Activated naive CD4-positive, alpha-beta T cell treated with anti-CD3 and anti-CD28 coated beads, Interleukin-2, amount 10 ng/mL, durations not matched to agents 7 days and 5 days (primary cell): ENCODE data around the gene CATSPERE.

Source experiments
- CTCF ChIA-PET: fragments of 350-600 bp; sonication (Branson Sonifier 250); formaldehyde crosslinking; loops from one replicate; lab custom pipeline; 2021; ENCODE audit warnings: antibody characterized with exemption; lab: Charles Lee
- DNase-seq: peaks from one replicate; pipeline ENCODE4 v3.0.0-alpha.2; 2020
- H3K27ac Mint-ChIP-seq: one replicate; pipeline ENCODE4 v1.8.0; 2021; ENCODE audit warnings: mild to moderate bottlenecking, moderate library complexity, mixed read lengths
- H3K27me3 Mint-ChIP-seq: one replicate; pipeline ENCODE4 v1.8.0; 2021; ENCODE audit warnings: mild to moderate bottlenecking, mixed read lengths
- H3K36me3 Mint-ChIP-seq: one replicate; pipeline ENCODE4 v1.8.0; 2021; ENCODE audit warnings: mixed read lengths
- H3K4me1 Mint-ChIP-seq: one replicate; pipeline ENCODE4 v1.8.0; 2021; ENCODE audit warnings: mixed read lengths
- H3K4me3 Mint-ChIP-seq: one replicate; pipeline ENCODE4 v1.8.0; 2021; ENCODE audit warnings: mild to moderate bottlenecking, moderate library complexity, mixed read lengths
- H3K9me3 Mint-ChIP-seq: one replicate; pipeline ENCODE4 v1.8.0; 2021; ENCODE audit warnings: mixed read lengths

The CATSPERE gene

GRCh38 chr1:244601336-244601735 lies 140.3 kb downstream of the CATSPERE start:
- Mint-ChIP-seq H3K27ac (no peak overlapping the region), H3K4me1 (peaks cover 6% of the 10 kb centered on the region), H3K27me3 (peaks cover 5% of the 10 kb centered on the region), H3K4me3 (no peak overlapping the region), H3K36me3 (no peaks in the 10 kb centered on the region), H3K9me3 (no peaks in the 10 kb centered on the region)
- no peak for DNase-seq
- CTCF ChIA-PET, result no interaction called here

GRCh38 chr1:244603498-244603897 lies 142.4 kb downstream of the CATSPERE start:
- Mint-ChIP-seq H3K4me3 (no peak overlapping the region), H3K9me3 (no peaks in the 10 kb centered on the region), H3K36me3 (no peaks in the 10 kb centered on the region), H3K27me3 (peaks cover 5% of the 10 kb centered on the region), H3K27ac (no peak overlapping the region), H3K4me1 (peaks cover 6% of the 10 kb centered on the region)
- DNase-seq, result no peak
- CTCF ChIA-PET, result interaction anchor here (0.6 to 4.2 kb wide), 20 partner anchors 9 to 514 kb away, joined by 3 to 113 read pairs (median 4); no protein-coding TSS in a partner anchor

GRCh38 chr1:244605835-244606370 lies 144.8 kb downstream of the CATSPERE start:
- Mint-ChIP-seq H3K36me3 (no peaks in the 10 kb centered on the region), H3K27ac (no peak overlapping the region), H3K9me3 (no peaks in the 10 kb centered on the region), H3K27me3 (peaks cover 5% of the 10 kb centered on the region), H3K4me3 (no peak overlapping the region), H3K4me1 (no peaks in the 10 kb centered on the region)
- no peak for DNase-seq
- CTCF ChIA-PET, result interaction anchor here (1.0 to 4.2 kb wide), 5 partner anchors 8 to 436 kb away, joined by 3 to 113 read pairs (median 3); no protein-coding TSS in a partner anchor

- Mint-ChIP-seq H3K4me1 (no peaks in the 10 kb centered on the region), H3K4me3 (no peak overlapping the region), H3K9me3 (no peaks in the 10 kb centered on the region), H3K36me3 (no peaks in the 10 kb centered on the region), H3K27me3 (no peaks in the 10 kb centered on the region), H3K27ac (no peak overlapping the region)
- no peak for DNase-seq
- CTCF ChIA-PET, result interaction anchor here (0.8 kb wide), 1 partner anchor 9 kb away, joined by 3 read pairs; no protein-coding TSS in a partner anchor
These were observed 153.2 kb downstream of the CATSPERE start for GRCh38 chr1:244614113-244614836.

GRCh38 chr1:244614879-244615278 lies 153.8 kb downstream of the CATSPERE start:
- CTCF ChIA-PET, result no interaction called here
- H3K27me3 Mint-ChIP-seq, result no peaks in the 10 kb centered on the region
- H3K36me3 Mint-ChIP-seq, result no peaks in the 10 kb centered on the region
- no peak for DNase-seq
- no peak overlapping the region for H3K27ac Mint-ChIP-seq
- H3K4me1 Mint-ChIP-seq, result no peaks in the 10 kb centered on the region
- H3K9me3 Mint-ChIP-seq, result no peaks in the 10 kb centered on the region
- no peak overlapping the region for H3K4me3 Mint-ChIP-seq

- H3K4me3 Mint-ChIP-seq, result no peak overlapping the region
These were observed 154.2 kb downstream of the CATSPERE start for GRCh38 chr1:244615301-244615700.

GRCh38 chr1:244626709-244627108 lies 165.6 kb downstream of the CATSPERE start:
- no peak overlapping the region for H3K4me3 Mint-ChIP-seq
- CTCF ChIA-PET, result no interaction called here
- no peaks in the 10 kb centered on the region for H3K4me1 Mint-ChIP-seq
- no peak for DNase-seq
- no peaks in the 10 kb centered on the region for H3K27me3 Mint-ChIP-seq
- H3K9me3 Mint-ChIP-seq, result no peaks in the 10 kb centered on the region
- H3K27ac Mint-ChIP-seq, result no peak overlapping the region
- H3K36me3 Mint-ChIP-seq, result no peaks in the 10 kb centered on the region

More at GRCh38 chr1:244615301-244615700, 154.2 kb downstream of the CATSPERE start:
- Mint-ChIP-seq H3K9me3 (no peaks in the 10 kb centered on the region), H3K4me1 (no peaks in the 10 kb centered on the region), H3K36me3 (no peaks in the 10 kb centered on the region), H3K27me3 (no peaks in the 10 kb centered on the region), H3K27ac (no peak overlapping the region)
- CTCF ChIA-PET, result no interaction called here
- no peak for DNase-seq

GRCh38 chr1:244628789-244629188 lies 167.7 kb downstream of the CATSPERE start:
- Mint-ChIP-seq H3K4me3 (no peak overlapping the region), H3K36me3 (no peaks in the 10 kb centered on the region), H3K4me1 (no peaks in the 10 kb centered on the region), H3K27me3 (no peaks in the 10 kb centered on the region), H3K27ac (no peak overlapping the region), H3K9me3 (no peaks in the 10 kb centered on the region)
- no peak for DNase-seq
- CTCF ChIA-PET, result interaction anchor here (0.6 kb wide), 1 partner anchor 915 kb away, joined by 3 read pairs; no protein-coding TSS in a partner anchor

- H3K9me3 Mint-ChIP-seq, result no peaks in the 10 kb centered on the region
- H3K36me3 Mint-ChIP-seq, result no peaks in the 10 kb centered on the region
- CTCF ChIA-PET, result no interaction called here
- no peak for DNase-seq
- H3K27ac Mint-ChIP-seq, result no peak overlapping the region
- no peak overlapping the region for H3K4me3 Mint-ChIP-seq
- H3K27me3 Mint-ChIP-seq, result no peaks in the 10 kb centered on the region
- no peaks in the 10 kb centered on the region for H3K4me1 Mint-ChIP-seq
These were observed 172.1 kb downstream of the CATSPERE start for GRCh38 chr1:244633140-244633539.

GRCh38 chr1:244634546-244634945 lies 173.5 kb downstream of the CATSPERE start:
- no peaks in the 10 kb centered on the region for H3K36me3 Mint-ChIP-seq
- no peak overlapping the region for H3K27ac Mint-ChIP-seq
- H3K9me3 Mint-ChIP-seq, result no peaks in the 10 kb centered on the region
- no peaks in the 10 kb centered on the region for H3K27me3 Mint-ChIP-seq
- H3K4me3 Mint-ChIP-seq, result no peak overlapping the region
- DNase-seq, result no peak
- CTCF ChIA-PET, result interaction anchor here (1.4 kb wide), 1 partner anchor 29 kb away, joined by 3 read pairs; no protein-coding TSS in a partner anchor
- H3K4me1 Mint-ChIP-seq, result no peaks in the 10 kb centered on the region

- CTCF ChIA-PET, result no interaction called here
- no peaks in the 10 kb centered on the region for H3K4me1 Mint-ChIP-seq
- H3K36me3 Mint-ChIP-seq, result no peaks in the 10 kb centered on the region
- H3K9me3 Mint-ChIP-seq, result no peaks in the 10 kb centered on the region
- no peak overlapping the region for H3K27ac Mint-ChIP-seq
- H3K4me3 Mint-ChIP-seq, result no peak overlapping the region
- DNase-seq, result no peak
- no peaks in the 10 kb centered on the region for H3K27me3 Mint-ChIP-seq
These were observed 175.6 kb downstream of the CATSPERE start for GRCh38 chr1:244636488-244637259.

GRCh38 chr1:244639561-244639960 lies 178.5 kb downstream of the CATSPERE start:
- Mint-ChIP-seq H3K9me3 (no peaks in the 10 kb centered on the region), H3K27me3 (peaks cover 3% of the 10 kb centered on the region), H3K4me1 (no peaks in the 10 kb centered on the region), H3K27ac (no peak overlapping the region), H3K36me3 (no peaks in the 10 kb centered on the region), H3K4me3 (no peak overlapping the region)
- CTCF ChIA-PET, result interaction anchor here (0.6 kb wide), 1 partner anchor 147 kb away, joined by 3 read pairs; no protein-coding TSS in a partner anchor
- no peak for DNase-seq

GRCh38 chr1:244640917-244641316 lies 179.8 kb downstream of the CATSPERE start:
- no peaks in the 10 kb centered on the region for H3K36me3 Mint-ChIP-seq
- CTCF ChIA-PET, result no interaction called here
- no peaks in the 10 kb centered on the region for H3K9me3 Mint-ChIP-seq
- no peak for DNase-seq
- H3K4me1 Mint-ChIP-seq, result no peaks in the 10 kb centered on the region
- no peak overlapping the region for H3K27ac Mint-ChIP-seq
- H3K4me3 Mint-ChIP-seq, result no peak overlapping the region
- peaks cover 4% of the 10 kb centered on the region for H3K27me3 Mint-ChIP-seq

GRCh38 chr1:244642526-244642925 lies 181.5 kb downstream of the CATSPERE start:
- no peaks in the 10 kb centered on the region for H3K9me3 Mint-ChIP-seq
- H3K36me3 Mint-ChIP-seq, result no peaks in the 10 kb centered on the region
- H3K4me3 Mint-ChIP-seq, result no peak overlapping the region
- no peaks in the 10 kb centered on the region for H3K4me1 Mint-ChIP-seq
- H3K27ac Mint-ChIP-seq, result no peak overlapping the region
- CTCF ChIA-PET, result no interaction called here
- no peak for DNase-seq
- peaks cover 4% of the 10 kb centered on the region for H3K27me3 Mint-ChIP-seq
